ENCODE measurements around the gene XYLT1.

The XYLT1 gene

GRCh38 chr16:17206712-17207111 lies 264.0 kb downstream of the XYLT1 start:
- DNase-seq (ENCODE audit: low read depth in 2 of 2, low spot score in 1 of 2): no peak

GRCh38 chr16:17205279-17206211 lies 265.2 kb downstream of the XYLT1 start:
- no peak for DNase-seq (ENCODE audit: low read depth in 2 of 2, low spot score in 1 of 2)

- DNase-seq (ENCODE audit: low read depth in 2 of 2, low spot score in 1 of 2): no peak
Observed at GRCh38 chr16:17204644-17205043, 266.1 kb downstream of the XYLT1 start.

GRCh38 chr16:17204206-17204605 lies 266.6 kb downstream of the XYLT1 start:
- no peak for DNase-seq (ENCODE audit: low read depth in 2 of 2, low spot score in 1 of 2)

GRCh38 chr16:17203424-17203823 lies 267.3 kb downstream of the XYLT1 start:
- no peak for DNase-seq (ENCODE audit: low read depth in 2 of 2, low spot score in 1 of 2)

GRCh38 chr16:17199135-17199534 lies 271.6 kb downstream of the XYLT1 start:
- DNase-seq (ENCODE audit: low read depth in 2 of 2, low spot score in 1 of 2): no peak

GRCh38 chr16:17196526-17196925 lies 274.2 kb downstream of the XYLT1 start:
- DNase-seq (ENCODE audit: low read depth in 2 of 2, low spot score in 1 of 2): no peak

GRCh38 chr16:17194190-17194780 lies 276.5 kb downstream of the XYLT1 start:
- DNase-seq (ENCODE audit: low read depth in 2 of 2, low spot score in 1 of 2): peak; percentile 24 to 29

GRCh38 chr16:17193566-17194100 lies 277.1 kb downstream of the XYLT1 start:
- no peak for DNase-seq (ENCODE audit: low read depth in 2 of 2, low spot score in 1 of 2)

GRCh38 chr16:17184026-17184425 lies 286.7 kb downstream of the XYLT1 start:
- DNase-seq (ENCODE audit: low read depth in 2 of 2, low spot score in 1 of 2): no peak

- DNase-seq (ENCODE audit: low read depth in 2 of 2, low spot score in 1 of 2): no peak
Observed at GRCh38 chr16:17177959-17178905, 292.5 kb downstream of the XYLT1 start.

GRCh38 chr16:17177242-17177958 lies 293.4 kb downstream of the XYLT1 start:
- no peak for DNase-seq (ENCODE audit: low read depth in 2 of 2, low spot score in 1 of 2)

- DNase-seq (ENCODE audit: low read depth in 2 of 2, low spot score in 1 of 2): no peak
Observed at GRCh38 chr16:17176199-17176598, 294.6 kb downstream of the XYLT1 start.

GRCh38 chr16:17173281-17173680 lies 297.5 kb downstream of the XYLT1 start:
- DNase-seq (ENCODE audit: low read depth in 2 of 2, low spot score in 1 of 2): no peak

GRCh38 chr16:17171250-17172143 lies 299.3 kb downstream of the XYLT1 start:
- DNase-seq (ENCODE audit: low read depth in 2 of 2, low spot score in 1 of 2): no peak

GRCh38 chr16:17170435-17170834 lies 300.3 kb downstream of the XYLT1 start:
- DNase-seq (ENCODE audit: low read depth in 2 of 2, low spot score in 1 of 2): no peak

- DNase-seq (ENCODE audit: low read depth in 2 of 2, low spot score in 1 of 2): no peak
Observed at GRCh38 chr16:17168181-17168580, 302.6 kb downstream of the XYLT1 start.

GRCh38 chr16:17166095-17166494 lies 304.7 kb downstream of the XYLT1 start:
- no peak for DNase-seq (ENCODE audit: low read depth in 2 of 2, low spot score in 1 of 2)

- no peak for DNase-seq (ENCODE audit: low read depth in 2 of 2, low spot score in 1 of 2)
Observed at GRCh38 chr16:17162560-17162959, 308.2 kb downstream of the XYLT1 start.
